Epithelial cell of prostate (primary cell): ENCODE data around the gene DPYD.

Experiments used
- DNase-seq: peaks from one replicate; pipeline ENCODE4 v3.0.0-alpha.2; 2011; ENCODE audit warnings: low read depth, low spot score
- H3K27ac ChIP-seq: fragments of 450-650 bp; 2 replicates; pipeline ENCODE4 v1.5.1; 2017; ENCODE audit warnings: mild to moderate bottlenecking

DPYD gene

GRCh38 chr1:97192872-97193572, 727.8 kb downstream of the DPYD start:
- peak; percentile 84 for DNase-seq

GRCh38 chr1:97190326-97190725, 730.5 kb downstream of the DPYD start:
- H3K27ac ChIP-seq: no peak overlapping the region
- DNase-seq: peak; percentile 27

More at GRCh38 chr1:97192872-97193572, 727.8 kb downstream of the DPYD start:
- H3K27ac ChIP-seq: peak overlapping the region; percentile 13

GRCh38 chr1:97186381-97186780, 734.5 kb downstream of the DPYD start:
- no peak overlapping the region for H3K27ac ChIP-seq
- no peak for DNase-seq

- no peak overlapping the region for H3K27ac ChIP-seq
- DNase-seq: no peak
These were observed 746.7 kb downstream of the DPYD start for GRCh38 chr1:97174039-97174704.

GRCh38 chr1:97170300-97170699, 750.5 kb downstream of the DPYD start:
- H3K27ac ChIP-seq: no peak overlapping the region
- no peak for DNase-seq

GRCh38 chr1:97168056-97168455, 752.8 kb downstream of the DPYD start:
- no peak overlapping the region for H3K27ac ChIP-seq
- DNase-seq: no peak

- H3K27ac ChIP-seq: no peak overlapping the region
- DNase-seq: no peak
These were observed 753.6 kb downstream of the DPYD start for GRCh38 chr1:97167246-97167645.

- DNase-seq: no peak
- H3K27ac ChIP-seq: no peak overlapping the region
These were observed 754.2 kb downstream of the DPYD start for GRCh38 chr1:97166626-97167025.

- no peak for DNase-seq
- no peak overlapping the region for H3K27ac ChIP-seq
These were observed 756.6 kb downstream of the DPYD start for GRCh38 chr1:97164276-97164639.

GRCh38 chr1:97163591-97164275, 757.1 kb downstream of the DPYD start:
- no peak overlapping the region for H3K27ac ChIP-seq
- DNase-seq: no peak

- no peak for DNase-seq
These were observed 760.0 kb downstream of the DPYD start for GRCh38 chr1:97160818-97161217.

GRCh38 chr1:97159342-97159741, 761.5 kb downstream of the DPYD start:
- no peak for DNase-seq
- no peak overlapping the region for H3K27ac ChIP-seq

More at GRCh38 chr1:97160818-97161217, 760.0 kb downstream of the DPYD start:
- H3K27ac ChIP-seq: no peak overlapping the region

- H3K27ac ChIP-seq: no peak overlapping the region
- DNase-seq: no peak
These were observed 762.1 kb downstream of the DPYD start for GRCh38 chr1:97158691-97159096.

- DNase-seq: no peak
- no peak overlapping the region for H3K27ac ChIP-seq
These were observed 762.8 kb downstream of the DPYD start for GRCh38 chr1:97157991-97158390.

GRCh38 chr1:97151651-97152050, 769.2 kb downstream of the DPYD start:
- no peak overlapping the region for H3K27ac ChIP-seq
- DNase-seq: no peak

GRCh38 chr1:97145321-97145956, 775.4 kb downstream of the DPYD start:
- no peak overlapping the region for H3K27ac ChIP-seq
- DNase-seq: no peak

- peak; percentile 24 for DNase-seq
- peak overlapping the region; percentile 7 for H3K27ac ChIP-seq
These were observed 776.3 kb downstream of the DPYD start for GRCh38 chr1:97144527-97144926.

- no peak overlapping the region for H3K27ac ChIP-seq
- peak; percentile 12 for DNase-seq
These were observed 777.5 kb downstream of the DPYD start for GRCh38 chr1:97143236-97143882.

- H3K27ac ChIP-seq: no peak overlapping the region
- DNase-seq: no peak
These were observed 780.2 kb downstream of the DPYD start for GRCh38 chr1:97140611-97141010.

GRCh38 chr1:97139512-97139911, 781.3 kb downstream of the DPYD start:
- DNase-seq: no peak
- H3K27ac ChIP-seq: no peak overlapping the region
